IPS-18c (cell line): ENCODE data around the gene ITPK1.

Experiments used
- H3K4me3 ChIP-seq: 2 replicates; pipeline ENCODE4 v1.7.0; 2013; ENCODE audit warnings: low read depth, mild to moderate bottlenecking, low read length, moderate library complexity; ENCODE audit not compliant: insufficient read depth
- H3K9me3 ChIP-seq: one replicate; pipeline ENCODE4 v1.6.1; 2013; ENCODE audit warnings: mild to moderate bottlenecking, low read length, moderate library complexity; ENCODE audit not compliant: control insufficient read depth, insufficient read depth

The ITPK1 gene

DNA sequence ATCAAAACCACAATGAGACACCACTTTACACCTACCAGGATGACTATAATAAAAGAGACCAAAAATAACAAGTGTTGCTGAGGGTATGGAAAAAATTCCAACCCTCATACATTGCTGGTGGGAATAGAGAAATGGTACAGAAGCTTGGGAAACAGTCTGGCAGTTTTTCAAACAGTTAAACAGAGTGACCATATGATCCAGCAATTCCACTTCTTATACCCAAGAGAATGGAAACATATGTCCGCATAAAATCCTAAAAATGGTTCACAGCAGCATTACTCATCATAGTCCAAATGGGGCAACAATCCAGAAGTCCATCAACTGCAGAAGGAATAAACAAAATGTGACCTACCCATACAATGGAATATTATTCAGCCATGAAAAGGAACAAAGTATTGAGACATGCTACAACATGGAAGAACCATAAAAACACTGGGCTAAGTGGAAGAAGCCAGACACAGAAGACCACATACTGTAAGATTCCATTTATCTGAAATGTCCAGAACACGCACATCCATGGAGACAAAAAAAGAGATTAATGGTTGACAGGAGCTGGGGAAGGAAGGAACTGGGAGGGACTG, 148.3 kb downstream of the ITPK1 start:
- Histone ChIP-seq H3K9me3 (no peaks in the 10 kb centered on the region), H3K4me3 (no peak overlapping the region)

DNA sequence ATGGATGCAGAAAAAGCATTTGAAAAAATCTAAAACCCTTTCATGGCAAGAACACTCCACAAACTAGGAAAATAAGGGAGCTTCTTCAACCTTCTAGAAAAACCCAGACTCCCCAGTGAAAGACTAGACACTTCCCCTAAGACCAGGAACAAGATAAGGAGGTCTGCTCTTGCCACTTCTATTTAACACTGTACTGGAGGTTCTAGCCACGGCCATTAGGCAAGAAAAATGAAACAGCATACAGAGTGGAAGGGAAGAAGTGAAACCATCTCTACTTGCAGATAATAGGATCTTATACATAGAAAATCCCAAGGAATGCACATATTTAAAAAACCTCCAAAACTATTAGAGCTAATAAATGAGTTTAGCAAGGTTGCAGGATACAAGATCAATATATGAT, 150.4 kb downstream of the ITPK1 start:
- Histone ChIP-seq H3K9me3 (no peaks in the 10 kb centered on the region), H3K4me3 (no peak overlapping the region)

- H3K4me3 ChIP-seq: no peak overlapping the region
- no peaks in the 10 kb centered on the region for H3K9me3 ChIP-seq
Measured at GRCh38 chr14:92964124-92965109, 151.3 kb downstream of the ITPK1 start.

DNA sequence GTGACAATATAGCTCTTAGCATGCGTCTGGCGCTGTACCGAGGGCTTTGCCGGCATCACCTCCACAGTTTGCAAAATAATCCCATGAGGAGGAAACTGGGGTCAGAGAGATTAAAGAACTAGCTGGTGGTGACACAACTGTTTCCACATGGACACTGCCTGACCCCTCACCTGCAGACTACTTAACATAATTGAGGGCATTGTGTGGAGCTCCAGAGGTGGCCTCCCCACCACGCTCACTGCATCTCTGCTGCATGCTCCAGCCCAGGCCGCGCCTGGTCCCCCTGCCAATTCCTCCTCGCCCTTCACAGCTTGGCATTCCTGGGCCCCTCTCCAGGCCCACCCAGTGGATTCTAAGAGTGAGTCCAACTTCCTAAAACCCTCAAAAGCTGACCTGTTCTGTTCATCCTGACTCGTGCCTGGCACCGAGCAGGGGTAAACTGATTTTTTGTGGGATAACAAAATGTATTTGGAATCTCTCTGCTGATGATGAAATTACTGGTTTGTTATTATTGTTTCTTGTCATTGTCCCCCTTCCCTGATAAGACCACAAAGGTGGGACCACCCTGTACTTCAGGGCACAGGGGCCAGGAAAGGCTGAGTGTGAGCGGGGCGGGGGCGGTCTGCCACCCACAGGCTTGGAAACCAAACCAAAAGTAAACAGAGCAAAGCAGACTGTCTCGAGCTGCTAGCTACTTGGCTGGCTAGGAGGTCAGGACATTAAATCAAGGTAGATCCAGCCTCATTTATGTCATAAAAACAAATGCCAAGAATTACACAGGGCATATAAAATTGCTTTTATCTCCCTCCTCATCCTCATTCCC, 152.2 kb downstream of the ITPK1 start:
- no peak overlapping the region for H3K4me3 ChIP-seq
- no peaks in the 10 kb centered on the region for H3K9me3 ChIP-seq

GRCh38 chr14:92962831-92963095, 153.0 kb downstream of the ITPK1 start:
- Histone ChIP-seq H3K9me3 (no peaks in the 10 kb centered on the region), H3K4me3 (no peak overlapping the region)

DNA sequence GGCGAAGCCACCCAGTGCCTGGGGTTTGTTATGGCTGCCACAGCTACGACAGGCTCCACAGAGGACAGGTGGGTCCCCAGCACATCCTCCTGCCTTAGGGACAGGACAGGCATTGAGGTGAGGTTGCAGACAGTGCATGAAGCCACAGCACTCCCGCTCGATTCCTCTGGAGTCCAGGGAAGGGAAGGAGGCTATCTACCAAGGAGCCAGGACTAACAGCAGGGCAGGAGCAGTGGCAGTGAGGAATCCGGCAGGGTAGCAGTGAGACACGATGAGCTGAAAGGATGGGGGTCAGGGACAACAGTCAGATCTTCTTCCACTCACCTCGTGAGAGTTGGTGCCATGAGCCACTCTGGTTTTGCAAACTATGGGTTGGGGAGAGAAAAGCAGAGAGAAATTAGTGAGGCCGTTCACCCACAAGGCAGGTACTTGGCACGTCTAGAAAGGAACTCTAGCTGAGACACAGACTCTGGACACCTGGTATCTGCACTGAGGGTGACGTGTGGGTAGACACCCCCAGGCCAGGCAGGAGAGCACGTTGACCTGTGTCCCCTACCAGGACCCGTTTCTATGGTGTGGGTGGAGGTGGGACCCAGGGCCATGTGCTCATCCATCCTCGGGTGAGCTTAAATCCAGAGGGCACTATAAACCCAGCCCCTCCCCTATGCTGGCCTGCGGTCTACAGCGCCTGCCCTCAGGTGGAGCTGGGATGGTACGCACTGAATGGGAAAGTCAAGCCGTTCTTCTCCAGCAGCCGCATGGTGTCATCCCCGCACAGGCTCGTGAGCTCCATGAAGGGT, 153.5 kb downstream of the ITPK1 start:
- Histone ChIP-seq H3K4me3 (no peak overlapping the region), H3K9me3 (no peaks in the 10 kb centered on the region)

GRCh38 chr14:92961567-92961855, 154.2 kb downstream of the ITPK1 start:
- Histone ChIP-seq H3K4me3 (no peak overlapping the region), H3K9me3 (no peaks in the 10 kb centered on the region)

- no peak overlapping the region for H3K4me3 ChIP-seq
- no peaks in the 10 kb centered on the region for H3K9me3 ChIP-seq
Measured at GRCh38 chr14:92960706-92961566, 154.8 kb downstream of the ITPK1 start.

DNA sequence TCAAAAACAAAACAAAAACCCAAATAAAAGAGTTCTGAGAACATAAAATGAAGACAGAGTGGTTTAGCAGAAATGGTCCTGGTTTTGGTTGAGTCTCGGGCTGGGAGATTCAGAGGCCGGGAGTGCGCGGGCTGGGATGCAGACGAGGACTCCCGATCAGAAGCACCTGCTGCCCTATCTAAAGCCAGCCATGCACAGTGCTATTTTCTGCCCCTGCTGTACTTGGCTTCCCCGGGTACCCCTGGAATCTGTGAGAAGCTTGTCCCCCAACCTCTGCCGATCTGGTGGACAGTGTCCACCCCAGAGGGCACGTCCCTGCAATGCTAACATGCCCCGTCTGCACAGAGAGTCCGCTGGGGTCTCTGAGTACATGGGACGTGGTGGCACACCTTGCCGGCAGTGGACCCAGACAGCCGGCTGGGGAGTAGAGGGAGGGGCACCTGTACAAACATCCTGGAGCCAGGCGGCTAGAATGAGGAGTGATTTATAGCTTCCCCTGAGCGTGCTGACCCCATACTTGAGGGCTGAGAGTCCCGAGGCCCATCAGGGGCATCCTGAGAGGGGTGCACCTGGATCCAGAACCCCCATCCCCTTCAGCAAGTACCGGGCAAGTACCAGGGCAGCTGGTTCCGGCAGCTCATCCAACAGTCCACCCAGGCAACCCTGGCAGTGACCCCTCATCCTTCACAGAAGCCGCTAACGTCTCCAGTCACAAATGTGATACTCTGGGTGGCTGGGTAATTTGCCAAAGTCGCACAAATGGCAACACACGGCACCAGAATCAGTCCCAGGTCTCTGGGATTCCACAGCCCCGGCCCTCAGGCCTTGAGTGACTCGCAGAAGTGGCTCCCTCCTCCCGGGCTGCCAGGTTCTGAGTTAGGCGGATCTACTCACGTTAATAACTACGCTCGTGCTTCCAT, 155.7 kb downstream of the ITPK1 start:
- no peak overlapping the region for H3K4me3 ChIP-seq
- H3K9me3 ChIP-seq: no peaks in the 10 kb centered on the region

- H3K4me3 ChIP-seq: no peak overlapping the region
- no peaks in the 10 kb centered on the region for H3K9me3 ChIP-seq
Measured at GRCh38 chr14:92959189-92959531, 156.6 kb downstream of the ITPK1 start.

DNA sequence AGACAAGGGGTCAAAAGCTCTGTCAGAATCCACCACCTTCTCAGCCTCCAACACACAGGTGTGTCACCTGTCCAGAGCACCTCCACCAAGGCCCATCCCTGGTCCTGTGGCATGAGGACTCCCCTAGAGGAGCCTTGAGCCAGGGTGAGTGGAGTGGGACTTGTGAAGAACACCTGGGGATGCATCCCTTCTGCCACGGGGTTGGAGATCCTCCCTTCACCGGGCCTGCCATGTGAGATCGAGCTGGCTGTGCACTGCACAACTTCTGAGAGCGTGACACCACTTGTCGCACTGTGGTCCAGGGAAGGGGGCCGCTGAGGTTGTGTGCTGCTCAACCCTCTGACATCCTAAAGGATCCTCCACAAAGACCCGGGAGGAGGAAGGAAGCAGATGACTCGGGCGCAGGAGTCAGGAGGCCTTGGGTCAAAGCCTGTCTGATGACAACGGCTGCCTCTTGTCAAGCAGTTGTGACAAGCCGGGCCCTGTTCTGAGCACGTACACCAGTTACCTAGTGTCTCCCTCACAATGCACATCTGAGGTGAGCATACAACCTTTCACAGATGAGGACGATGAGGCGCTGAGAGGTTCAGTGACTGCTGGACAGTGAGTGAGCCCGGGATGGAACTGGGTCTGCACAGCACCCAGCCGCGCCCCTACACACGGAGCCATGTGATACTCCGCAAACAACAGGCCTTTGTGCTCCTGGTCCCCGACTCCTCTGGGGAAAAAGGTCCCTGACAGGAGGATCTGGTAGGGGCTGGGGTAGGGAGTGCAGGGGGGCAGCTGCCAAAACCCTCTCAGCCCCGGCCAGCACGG, 157.1 kb downstream of the ITPK1 start:
- no peak overlapping the region for H3K4me3 ChIP-seq
- H3K9me3 ChIP-seq: no peaks in the 10 kb centered on the region

DNA sequence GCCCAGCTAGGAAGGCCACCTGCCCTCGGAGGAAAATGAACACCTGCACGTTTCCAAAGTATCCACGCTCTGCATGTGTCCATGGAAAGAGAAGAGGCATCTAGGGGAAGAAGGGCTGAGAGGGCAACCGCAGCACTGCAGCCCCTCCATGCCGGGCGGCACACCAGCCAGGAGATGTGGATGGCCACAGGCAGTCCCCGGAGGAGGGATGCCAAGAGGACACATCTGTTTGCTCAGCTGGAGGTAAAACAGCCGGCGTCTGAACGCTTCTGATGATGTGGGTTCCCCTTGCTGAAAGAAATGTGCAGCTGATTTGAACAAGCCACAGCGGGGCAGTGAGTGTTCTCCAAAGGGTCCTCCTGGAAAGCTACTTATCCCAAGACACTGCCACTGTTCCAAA, 158.8 kb downstream of the ITPK1 start:
- no peak overlapping the region for H3K4me3 ChIP-seq

GRCh38 chr14:92955381-92955780, 160.3 kb downstream of the ITPK1 start:
- no peaks in the 10 kb centered on the region for H3K9me3 ChIP-seq
- H3K4me3 ChIP-seq: no peak overlapping the region

More for the DNA sequence above, 158.8 kb downstream of the ITPK1 start:
- no peaks in the 10 kb centered on the region for H3K9me3 ChIP-seq

DNA sequence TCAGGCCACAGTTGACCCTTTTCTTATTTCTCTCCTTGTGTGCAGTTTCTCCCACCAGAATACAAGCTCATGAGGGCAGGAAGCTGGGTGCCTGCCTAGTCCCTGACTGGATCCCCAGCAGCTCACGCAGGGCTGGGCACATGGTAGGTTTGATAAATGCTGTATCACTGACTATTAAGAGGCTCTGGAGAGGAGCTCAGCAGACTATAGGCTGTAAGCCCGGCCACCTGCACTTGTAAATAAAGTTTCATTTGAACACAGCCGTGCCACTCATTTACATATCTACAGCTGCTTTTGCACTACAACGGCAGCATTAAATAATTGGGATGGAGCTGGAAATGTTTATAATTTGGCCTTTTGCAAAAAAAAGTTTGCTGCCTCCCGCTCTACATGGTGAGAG, 160.8 kb downstream of the ITPK1 start:
- Histone ChIP-seq H3K9me3 (no peaks in the 10 kb centered on the region), H3K4me3 (no peak overlapping the region)

DNA sequence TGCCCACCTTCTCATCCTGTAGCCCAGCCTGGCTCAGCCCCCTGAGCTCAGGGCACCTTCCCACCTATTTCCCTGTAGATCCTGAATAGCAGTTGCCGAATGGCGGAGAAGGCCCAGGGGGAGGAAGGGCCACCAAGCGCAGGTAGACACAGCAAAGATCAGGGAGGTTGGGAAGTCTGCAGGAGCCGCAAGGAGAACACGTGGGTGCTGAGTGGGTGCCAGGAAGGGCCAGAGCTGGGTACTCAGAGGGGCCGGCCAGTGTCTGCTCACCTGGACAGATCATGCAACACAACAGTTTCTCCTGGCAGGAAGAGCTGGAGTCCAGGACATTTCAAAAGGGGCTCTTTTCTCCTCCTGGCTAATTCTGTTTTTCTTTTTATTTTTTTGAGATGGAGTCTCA, 162.2 kb downstream of the ITPK1 start:
- Histone ChIP-seq H3K4me3 (no peak overlapping the region), H3K9me3 (no peaks in the 10 kb centered on the region)
